HG03025 (cell line): ENCODE measurements around the gene SOX2.

Source experiments
- ATAC-seq: cut with Tn5 transposase; IDR thresholded peaks from one replicate; pipeline ENCODE4 v1.9.1; 2021; ENCODE audit warnings: mild to moderate bottlenecking, moderate library complexity; ENCODE audit not compliant: unreplicated experiment, low FRiP score

The SOX2 gene

DNA sequence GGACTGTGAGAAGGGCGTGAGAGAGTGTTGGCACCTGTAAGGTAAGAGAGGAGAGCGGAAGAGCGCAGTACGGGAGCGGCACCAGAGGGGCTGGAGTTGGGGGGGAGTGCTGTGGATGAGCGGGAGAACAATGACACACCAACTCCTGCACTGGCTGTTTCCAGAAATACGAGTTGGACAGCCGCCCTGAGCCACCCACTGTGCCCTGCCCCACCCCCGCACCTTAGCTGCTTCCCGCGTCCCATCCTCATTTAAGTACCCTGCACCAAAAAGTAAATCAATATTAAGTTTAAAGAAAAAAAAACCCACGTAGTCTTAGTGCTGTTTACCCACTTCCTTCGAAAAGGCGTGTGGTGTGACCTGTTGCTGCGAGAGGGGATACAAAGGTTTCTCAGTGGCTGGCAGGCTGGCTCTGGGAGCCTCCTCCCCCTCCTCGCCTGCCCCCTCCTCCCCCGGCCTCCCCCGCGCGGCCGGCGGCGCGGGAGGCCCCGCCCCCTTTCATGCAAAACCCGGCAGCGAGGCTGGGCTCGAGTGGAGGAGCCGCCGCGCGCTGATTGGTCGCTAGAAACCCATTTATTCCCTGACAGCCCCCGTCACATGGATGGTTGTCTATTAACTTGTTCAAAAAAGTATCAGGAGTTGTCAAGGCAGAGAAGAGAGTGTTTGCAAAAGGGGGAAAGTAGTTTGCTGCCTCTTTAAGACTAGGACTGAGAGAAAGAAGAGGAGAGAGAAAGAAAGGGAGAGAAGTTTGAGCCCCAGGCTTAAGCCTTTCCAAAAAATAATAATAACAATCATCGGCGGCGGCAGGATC lies at the start of gene SOX2:
Gene SOX2 (plus strand): TSS at position 601 of the 811 bp plus-strand sequence. CDS start 436 bp downstream, outside the sequence.
- ATAC-seq: no peak

DNA sequence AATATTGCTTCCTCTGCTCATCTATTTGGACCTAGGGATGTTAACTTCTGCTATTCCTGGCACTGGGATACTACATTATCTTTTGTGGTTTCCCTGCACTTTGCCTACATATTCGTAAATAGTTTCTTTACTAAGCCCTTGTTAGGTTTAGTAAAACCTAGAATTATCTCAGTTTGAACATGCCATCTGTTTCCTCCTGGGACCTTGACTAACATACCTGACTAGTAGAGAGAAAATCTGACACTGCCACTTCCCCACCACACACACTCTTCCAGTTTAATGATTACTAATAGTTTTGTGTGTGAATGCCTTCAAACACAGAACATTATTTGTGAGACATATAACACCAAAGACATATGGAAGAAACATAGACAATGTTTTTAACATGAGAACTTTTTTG lies 28.2 kb upstream of the SOX2 start:
- no peak for ATAC-seq

DNA sequence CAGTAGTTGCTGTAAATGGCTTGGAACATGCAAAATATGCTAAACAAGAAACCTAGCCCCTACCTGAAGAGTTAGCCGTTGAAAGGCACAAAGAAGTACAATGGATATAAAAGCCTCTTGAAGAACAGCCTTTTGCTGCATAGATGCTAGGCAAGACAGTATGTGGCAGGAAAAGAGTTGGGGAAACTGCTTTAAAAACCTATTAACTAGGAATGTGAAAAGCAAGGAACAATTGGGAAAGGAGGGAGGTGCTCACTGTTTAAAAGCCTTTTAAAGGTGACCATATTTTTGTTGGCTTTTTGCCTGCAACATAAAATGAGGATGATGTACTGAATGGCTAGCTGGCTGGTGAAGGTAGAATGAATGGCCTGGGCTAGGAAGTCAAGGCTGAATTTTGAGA lies 24.5 kb upstream of the SOX2 start:
- ATAC-seq: no peak

DNA sequence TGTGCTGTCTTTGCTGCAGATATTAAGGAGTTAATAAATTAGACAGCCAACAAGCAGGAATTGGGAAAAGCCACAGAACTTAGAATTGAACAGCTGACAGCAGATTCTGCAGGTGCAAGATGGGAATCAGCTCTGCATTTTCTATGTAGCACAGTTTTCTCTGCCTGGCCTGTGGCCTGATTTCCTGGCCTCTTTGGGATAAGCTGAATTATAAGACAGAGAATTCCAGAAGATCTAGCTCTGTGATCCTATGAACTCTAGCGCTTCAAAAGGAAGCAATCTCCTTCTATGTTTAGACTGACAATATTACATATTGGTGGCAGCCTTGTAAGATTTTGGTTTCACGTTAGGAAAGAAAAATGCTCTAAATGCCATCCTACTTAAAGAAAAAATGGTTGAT lies 24.0 kb upstream of the SOX2 start:
- ATAC-seq: no peak

DNA sequence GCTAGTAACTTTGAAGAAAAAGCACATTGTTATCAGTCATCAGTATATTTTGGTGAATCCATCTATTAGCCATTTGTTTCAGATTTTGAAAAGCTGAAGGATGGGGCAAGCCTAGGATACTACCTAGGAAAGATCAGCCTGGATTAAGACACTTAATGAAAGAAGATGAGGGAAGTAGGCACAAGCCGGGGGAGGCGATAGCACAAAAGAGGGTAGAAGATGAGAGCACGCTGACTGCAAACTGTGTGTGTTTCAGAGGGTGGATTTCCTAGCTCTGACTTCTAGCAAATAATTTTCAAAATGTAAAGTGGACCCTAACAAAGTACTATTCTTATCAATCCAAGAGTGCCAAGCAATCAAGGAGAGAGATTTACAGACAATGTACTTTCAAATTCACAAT lies 22.2 kb upstream of the SOX2 start:
- no peak for ATAC-seq

DNA sequence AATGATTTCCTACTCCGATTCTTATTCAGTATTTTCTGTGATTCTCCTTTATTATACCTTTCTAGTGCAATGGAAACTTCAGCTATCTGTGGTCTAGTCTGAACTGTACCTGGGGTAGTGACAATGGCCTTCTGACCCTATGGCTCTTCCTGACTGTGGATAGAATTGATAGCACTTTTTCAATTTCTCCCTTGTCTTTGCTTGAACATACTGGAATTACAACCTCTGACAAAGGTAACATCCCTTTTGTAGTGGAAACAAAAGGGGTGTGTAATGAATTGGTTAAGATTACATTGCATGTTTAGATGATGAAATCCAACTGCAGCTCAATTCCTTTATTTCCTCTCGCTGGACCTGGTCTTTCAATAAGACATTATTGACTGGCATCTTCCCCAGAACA lies 21.0 kb upstream of the SOX2 start:
- no peak for ATAC-seq

DNA sequence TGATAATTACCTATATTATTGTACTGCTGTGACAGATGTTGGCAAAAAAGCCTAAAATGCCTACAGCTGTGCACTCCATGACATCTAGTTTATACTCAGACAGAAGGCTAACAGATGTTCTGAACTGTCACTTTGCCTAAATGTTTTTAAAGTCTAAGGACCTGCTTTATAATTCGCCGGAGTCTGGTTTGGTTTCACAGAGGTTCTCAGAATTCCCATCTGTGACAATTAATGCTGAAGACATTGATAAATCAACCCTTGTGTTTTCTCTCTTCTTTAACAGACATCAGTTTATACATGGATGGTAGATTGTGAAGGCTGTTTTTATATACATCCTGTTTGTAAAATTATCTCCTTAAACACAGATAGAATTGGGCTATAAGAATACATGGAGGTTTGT lies 19.8 kb upstream of the SOX2 start:
- no peak for ATAC-seq

DNA sequence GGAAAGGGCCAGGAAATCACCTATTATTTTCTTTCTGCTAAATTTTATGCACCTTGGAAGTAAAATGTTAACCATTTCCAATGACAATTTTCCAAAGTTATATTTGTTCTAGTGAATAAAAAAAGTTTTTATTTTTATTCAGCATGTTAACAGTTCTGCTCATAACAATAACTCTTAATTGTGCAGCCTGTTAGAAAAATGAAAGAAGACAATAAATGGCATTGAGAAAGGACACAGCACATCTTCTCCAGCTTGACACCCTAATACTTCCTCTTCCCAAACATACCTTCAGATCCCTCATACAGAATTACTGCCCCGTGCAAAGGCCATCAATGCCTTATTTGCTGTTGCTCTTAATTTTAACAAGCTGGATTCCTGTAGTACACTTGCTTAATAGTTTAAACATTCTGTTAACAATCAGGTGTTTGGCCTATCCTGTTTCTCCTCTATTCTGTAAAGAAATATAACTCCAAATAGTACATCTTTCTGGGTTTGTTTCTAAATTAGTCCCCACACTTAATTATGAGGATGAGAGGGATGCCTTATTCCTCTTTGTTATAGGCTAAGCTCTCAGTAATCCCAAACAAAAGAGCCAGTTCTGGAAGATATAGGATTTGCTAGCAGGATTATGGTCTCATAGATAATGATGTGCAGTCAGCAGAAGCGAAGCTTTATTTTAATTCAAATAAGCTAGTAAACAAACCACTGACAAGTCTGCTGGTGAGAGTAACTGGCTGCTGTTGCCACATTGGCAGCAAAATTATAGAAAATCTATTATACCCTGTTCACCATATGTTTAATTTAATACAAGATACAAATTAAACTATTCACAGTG lies 19.2 kb upstream of the SOX2 start:
- ATAC-seq: no peak

DNA sequence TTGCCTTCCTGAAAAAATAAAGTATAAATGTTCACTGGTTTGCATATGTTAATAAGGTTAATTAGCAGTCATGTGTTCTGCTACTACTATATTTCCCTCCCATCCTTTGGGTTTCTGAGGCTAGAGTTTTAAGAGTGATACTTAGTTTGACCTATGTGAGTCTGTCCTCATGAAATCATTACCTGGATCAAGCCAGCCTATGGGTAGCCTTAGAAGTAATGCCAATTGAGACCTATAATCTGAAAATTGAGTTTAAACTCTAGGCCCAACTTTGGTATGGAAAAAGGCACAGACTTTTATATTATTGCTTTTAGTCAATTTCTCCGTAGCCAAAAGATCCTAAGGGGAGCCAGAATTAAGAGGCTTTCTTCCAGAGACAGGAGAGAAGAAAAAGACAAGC lies 18.4 kb upstream of the SOX2 start:
- no peak for ATAC-seq

DNA sequence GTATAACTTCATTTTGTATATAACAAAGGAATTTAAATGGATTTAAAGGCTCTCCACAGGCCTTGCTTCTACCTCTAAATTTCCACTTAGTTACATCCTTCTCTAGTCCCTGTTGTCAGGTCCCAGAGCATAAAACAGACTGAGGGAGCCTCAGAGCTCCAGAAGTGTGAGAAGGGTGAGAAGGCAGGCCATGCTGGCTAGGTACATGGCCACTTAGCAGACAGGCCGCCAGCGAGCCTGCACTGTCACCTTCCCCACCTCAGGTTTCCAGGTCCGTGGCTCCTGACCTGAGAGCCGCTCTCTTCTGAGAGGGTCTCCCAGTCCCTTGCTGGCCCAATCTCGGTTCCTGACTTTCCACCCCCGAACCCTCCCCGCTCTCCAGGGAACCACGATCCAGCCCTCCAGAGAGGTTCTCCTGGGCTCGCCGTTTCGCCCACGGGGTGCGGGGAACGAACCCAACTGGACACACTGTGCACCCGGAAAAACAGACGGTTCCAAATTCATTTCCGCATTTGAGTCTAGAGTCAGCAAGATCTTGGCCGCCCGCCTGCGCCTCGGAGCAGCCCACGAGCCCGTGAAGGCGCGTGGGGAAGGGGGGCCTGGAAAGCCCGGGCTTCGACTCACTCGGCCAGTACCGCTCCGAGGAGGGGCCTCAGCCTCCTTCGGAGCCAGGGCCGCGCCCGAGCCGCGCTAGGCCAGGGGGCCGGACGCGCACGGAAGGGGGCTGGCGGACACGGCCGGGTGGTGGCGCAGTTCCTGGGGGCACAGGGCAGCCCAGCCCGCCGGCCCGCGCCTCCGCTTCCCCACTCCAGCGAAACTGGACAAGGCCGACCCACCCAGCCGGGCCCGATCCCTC lies 16.7 kb upstream of the SOX2 start:
- ATAC-seq: no peak

DNA sequence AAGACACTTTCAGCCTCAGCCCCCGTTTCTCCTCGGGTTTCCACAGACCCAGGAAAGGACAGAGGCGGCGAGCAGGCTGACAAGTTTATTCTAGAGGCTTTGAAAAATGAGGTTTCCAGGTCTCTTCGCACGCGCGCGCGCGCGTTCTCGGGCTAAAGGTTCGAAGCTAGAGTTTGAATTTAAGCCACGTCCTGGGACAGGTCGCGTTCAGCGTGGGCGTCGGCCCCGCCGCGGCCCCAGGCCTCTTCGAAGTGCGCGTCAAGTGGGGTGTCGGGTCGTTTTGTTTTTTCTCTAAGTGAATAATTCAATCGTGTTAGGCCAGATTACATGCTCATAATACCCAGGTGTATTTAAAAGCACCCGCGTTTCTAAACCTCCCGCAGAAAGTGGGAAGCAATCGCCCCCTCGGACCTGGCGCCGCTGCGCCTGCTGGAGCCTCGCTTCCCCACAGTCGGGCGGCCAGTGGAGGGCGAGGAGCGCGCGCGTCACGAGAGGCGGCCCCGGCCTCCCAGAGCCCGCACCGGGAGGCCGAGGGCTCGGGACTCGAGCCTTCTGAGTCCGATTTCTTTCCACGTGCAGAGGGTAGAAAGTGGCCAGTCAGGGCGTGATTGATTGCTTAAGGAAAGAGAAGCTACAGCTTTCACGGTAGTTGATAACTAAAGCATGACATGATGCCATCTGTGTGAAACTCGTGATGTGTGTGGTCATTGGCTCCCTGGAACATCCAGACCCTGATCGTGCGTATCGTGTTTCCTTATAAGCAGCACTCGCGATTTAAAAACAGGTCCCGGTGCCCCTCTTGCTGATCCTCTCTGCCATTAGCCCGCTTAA lies 15.8 kb upstream of the SOX2 start:
- ATAC-seq: no peak

DNA sequence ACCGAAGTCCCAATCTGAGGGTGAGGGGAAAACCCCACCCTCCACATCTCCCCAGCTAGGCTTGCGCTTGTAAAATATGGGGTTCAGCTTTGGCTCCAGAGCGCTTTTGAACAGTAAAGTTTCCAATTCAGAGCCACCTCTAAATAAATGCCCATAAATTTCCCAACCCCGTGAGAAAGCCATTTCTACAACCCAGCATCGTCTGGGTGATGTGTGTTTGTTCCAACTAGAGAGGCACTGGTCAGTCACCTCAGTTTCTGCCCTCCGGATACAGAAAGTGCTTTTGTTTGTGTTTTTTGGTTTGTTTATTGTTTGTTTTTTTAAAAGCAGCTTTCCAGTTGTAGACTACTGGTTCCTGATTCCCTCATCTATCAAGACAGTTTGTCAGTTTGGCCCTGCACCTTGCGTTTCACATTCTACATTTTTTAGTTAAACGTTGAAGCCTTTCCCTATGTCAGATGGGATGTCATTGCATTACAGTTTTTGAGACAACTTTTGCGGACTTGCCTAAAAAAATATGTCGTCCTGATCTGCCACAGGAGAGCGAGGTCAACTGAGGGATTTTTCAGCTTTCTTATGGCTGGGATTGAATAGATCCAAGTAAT lies 15.0 kb upstream of the SOX2 start:
- ATAC-seq: no peak

DNA sequence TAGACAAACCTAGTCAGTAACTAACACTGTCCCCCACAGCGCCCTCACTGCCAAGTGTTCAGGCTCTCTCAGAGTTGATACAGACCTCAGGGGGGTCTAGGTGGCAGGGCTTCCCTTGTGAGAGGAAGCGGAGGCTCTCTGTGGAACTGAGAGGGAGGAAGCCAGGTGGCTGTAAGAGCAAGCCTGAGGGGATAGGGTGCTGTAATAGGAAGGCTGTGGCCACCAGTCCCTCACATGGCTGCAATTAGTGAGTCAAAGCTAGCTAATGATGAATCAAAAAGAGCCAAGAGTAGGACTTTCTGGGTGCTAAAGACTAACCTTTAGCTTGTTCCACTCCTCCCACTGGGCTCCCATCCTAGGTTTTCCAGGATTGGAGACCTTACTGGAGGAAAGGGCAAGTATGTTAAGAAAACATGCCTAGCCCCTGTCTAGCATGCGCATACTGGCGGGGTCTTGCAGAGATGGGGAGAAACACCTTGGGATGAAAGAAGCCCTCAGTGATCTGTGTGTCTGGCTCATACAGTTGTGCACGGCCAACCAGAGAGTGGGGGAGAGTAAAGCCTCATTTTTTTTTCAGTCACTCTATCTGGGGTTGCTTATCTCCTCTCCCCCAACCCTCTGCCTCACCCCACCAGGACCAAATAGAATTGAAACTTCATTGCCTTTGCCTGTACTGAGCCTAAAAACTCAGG lies 13.3 kb upstream of the SOX2 start:
- no peak for ATAC-seq

DNA sequence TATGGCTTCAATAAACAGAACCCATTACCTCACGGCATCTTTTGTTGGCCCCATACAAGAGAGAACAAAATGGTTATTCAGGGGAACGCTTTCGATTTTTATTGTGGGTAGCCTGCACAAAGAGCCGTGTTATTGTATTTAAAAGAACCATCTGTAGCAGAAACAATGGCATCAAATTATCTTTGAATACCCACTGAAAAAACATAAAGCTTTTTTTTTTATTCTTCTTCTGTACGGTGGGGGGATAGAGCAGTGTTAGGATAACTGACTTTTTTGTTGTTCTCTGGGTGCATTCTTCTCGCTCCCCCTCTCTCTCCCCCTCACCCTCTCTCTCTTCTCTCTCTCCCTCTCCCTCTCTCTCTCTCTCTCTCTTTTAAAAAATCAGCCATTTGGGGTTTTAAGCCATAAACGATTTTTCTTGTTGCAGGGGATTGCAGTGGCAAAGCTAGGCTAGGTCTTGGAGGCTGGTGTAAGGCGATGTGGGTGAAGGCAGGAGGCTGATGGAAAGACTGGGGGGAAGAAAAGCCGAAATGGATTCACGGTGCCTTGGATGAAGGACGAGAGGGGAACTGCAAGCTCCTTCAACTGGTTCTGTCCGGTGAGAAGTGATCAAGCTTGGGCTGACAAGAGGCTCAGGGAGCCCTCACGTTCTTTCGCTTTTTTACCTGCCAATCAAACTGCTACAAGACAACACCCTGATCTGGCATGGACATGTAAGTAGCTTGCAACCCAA lies 12.4 kb upstream of the SOX2 start:
- ATAC-seq: no peak

DNA sequence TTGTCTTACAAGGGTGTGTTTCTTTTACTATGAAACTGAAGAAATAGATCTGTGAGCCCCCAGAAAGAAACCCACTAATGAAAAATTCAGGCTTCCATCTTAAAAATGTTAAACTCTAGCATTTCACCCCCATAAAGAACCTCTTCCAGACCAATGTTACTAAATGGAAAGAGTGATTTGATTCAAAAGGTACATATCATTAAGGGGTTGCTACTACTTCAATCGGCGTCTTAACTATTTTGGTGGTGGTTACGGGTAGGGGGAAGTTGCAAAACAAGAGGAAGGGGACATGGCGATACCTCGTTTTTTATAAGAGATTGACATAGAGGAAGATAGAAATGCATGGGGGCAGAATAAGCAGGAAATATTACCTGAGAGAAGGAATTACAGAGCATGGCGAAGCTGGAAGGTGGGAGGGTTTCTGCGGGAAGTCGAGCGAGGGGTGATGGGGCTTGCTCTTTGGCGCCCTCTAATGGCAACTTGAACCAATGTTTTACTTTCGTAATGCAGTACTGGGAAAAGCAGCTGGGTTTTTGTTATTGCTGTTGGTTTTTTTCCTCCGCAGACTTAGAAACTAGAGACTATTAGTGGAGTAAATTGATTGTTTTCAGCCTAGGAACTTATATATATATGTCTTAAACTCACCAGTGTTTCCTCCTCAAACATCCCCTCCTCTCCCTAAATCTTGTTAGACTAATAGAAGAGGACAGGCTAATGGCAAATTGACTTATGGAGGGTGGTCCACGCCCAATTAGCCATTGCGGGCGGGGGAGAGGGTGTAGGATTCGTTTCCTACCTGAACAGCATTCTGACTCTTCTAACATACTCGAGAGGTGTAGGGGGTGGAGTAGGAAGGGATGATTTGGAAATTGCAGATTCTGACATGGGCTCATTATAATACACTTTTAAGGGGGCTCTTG lies 11.3 kb upstream of the SOX2 start:
- ATAC-seq: peak; percentile 65

DNA sequence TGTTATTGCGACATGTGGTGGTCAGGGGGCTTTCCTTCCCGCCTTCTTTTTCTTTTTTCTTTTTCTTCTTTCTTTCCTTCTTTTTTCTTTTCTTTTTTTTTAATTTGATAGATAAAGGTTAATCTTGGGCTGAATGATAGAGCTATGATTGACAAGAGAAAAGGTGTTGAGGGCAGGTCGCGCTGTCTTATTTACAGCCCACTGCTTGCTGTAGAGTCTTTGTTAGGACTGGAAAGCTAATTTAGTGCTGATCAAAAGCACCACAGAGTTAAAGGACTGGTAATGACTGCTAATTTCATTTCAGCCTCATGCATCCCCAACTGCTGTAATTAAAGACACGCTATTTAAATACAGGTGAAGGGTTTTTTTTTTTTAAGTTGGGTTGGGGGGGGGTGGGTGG lies 10.6 kb upstream of the SOX2 start:
- no peak for ATAC-seq
